GM12873 (cell line): ENCODE results near the gene TRIM28.

Experiments
- CTCF ChIP-seq: IDR thresholded peaks from 2 replicates; pipeline ENCODE4 v1.5.1; 2012; ENCODE audit warnings: low read depth, mild to moderate bottlenecking, moderate library complexity, low read length, control low read depth; ENCODE audit not compliant: insufficient read depth; ENCODE audit errors: missing control alignments

TRIM28 gene

GRCh38 chr19:58578012-58578925 lies 34.4 kb downstream of the TRIM28 start:
- no peak for TF ChIP-seq CTCF

- TF ChIP-seq CTCF = no peak
Observed at GRCh38 chr19:58579473-58580142, 35.7 kb downstream of the TRIM28 start.

- peak; percentile 98 for TF ChIP-seq CTCF
Observed at GRCh38 chr19:58581227-58582141, 37.6 kb downstream of the TRIM28 start.

GRCh38 chr19:58582985-58583384 lies 39.1 kb downstream of the TRIM28 start:
- TF ChIP-seq CTCF = no peak

GRCh38 chr19:58584498-58585441 lies 40.9 kb downstream of the TRIM28 start:
- no peak for TF ChIP-seq CTCF

- no peak for TF ChIP-seq CTCF
Observed at GRCh38 chr19:58585442-58586132, 41.7 kb downstream of the TRIM28 start.
